K562 (cell line): ENCODE data around the gene RIN3. TPM values are rescaled to one million over a fixed set of nuclear protein-coding genes. Genes with fewer than 3 reads are reported as not detected.
A peak's percentile ranks its signal among the peaks of the same experiment; 100 is the strongest.

Experiments
- ATAC-seq: fragments of 200-7000 bp; cut with Tn5 transposase; 3 replicates; pipeline ENCODE4 v1.9.1; 2020; ENCODE audit warnings: moderate library complexity
- BruUV-seq: library from RNA; stranded (reverse); fragments of 400-500 nt; replicated peaks from 2 replicates; lab custom pipeline; 2021; lab: Mats Ljungman, UMichigan
- CTCF ChIA-PET: fragments of 300-600 bp; formaldehyde crosslinking; extraction: SDS; loops from one replicate; lab custom pipeline; 2021; ENCODE audit warnings: low intra/inter-chr PET ratio; lab: Yijun Ruan, JAX
- POLR2A ChIA-PET: fragments of 300-600, 350-650 bp; sonication (Branson Sonifier 250); formaldehyde crosslinking; extraction: SDS; loops from one replicate; lab custom pipeline; 2021; ENCODE audit warnings: antibody characterized with exemption, inconsistent platforms; lab: Yijun Ruan, JAX
- DNase-seq, 4 experiments: peaks; one replicate each; pipeline versions ENCODE4 v3.0.0 to v3.0.0-alpha.2; 2011 to 2018; ENCODE audit warnings: low spot score in 3 of 4, mixed read lengths in 3 of 4; ENCODE audit errors: extremely low read depth in 1 of 4
- FAIRE-seq: peaks from 2 replicates; lab custom pipeline; 2011; peaks lifted over from hg19 to GRCh38; lab: Jason Lieb, UNC
- H2AFZ ChIP-seq: 2 replicates; pipeline ENCODE4 v1.6.0; 2011; ENCODE audit warnings: low read depth, low read length, control low read depth, inconsistent platforms
- H3K27ac ChIP-seq: fragments of 200-600 bp; 3 replicates; pipeline ENCODE4 v1.8.0; 2011; ENCODE audit warnings: low read depth, mild to moderate bottlenecking, control low read depth, inconsistent platforms, low read length, moderate library complexity, mixed read lengths; ENCODE audit errors: extremely low read depth
- H3K27me3 ChIP-seq, 2 experiments: fragments of 300-600 bp in 1 of 2; 2 replicates in 1 of 2; 3 replicates in 1 of 2; pipeline versions ENCODE4 v1.6.0 to v1.8.0; 2011; ENCODE audit warnings: inconsistent platforms in 2 of 2, low read length in 2 of 2, mild to moderate bottlenecking in 1 of 2, mixed read lengths in 1 of 2, moderate library complexity in 1 of 2; ENCODE audit not compliant: control insufficient read depth in 2 of 2, insufficient read depth in 2 of 2
- H3K36me3 ChIP-seq: fragments of 300-600 bp; 3 replicates; pipeline ENCODE4 v1.8.0; 2011; ENCODE audit warnings: mild to moderate bottlenecking, low read length, inconsistent platforms; ENCODE audit not compliant: control insufficient read depth, insufficient read depth
- H3K4me1 ChIP-seq, 2 experiments: fragments of 200-600 bp in 1 of 2; replicated peaks in 1 of 2; 2 replicates in 1 of 2; 3 replicates in 1 of 2; pipeline versions ENCODE4 v1.5.1 to v1.8.0; 2011; ENCODE audit warnings: inconsistent platforms in 2 of 2, low read length in 2 of 2, mild to moderate bottlenecking in 1 of 2, mixed read lengths in 1 of 2, moderate library complexity in 1 of 2; ENCODE audit not compliant: control insufficient read depth in 2 of 2, insufficient read depth in 2 of 2
- H3K4me2 ChIP-seq: 2 replicates; pipeline ENCODE4 v1.6.1; 2011; ENCODE audit warnings: low read length, control low read depth, inconsistent platforms, mixed read lengths; ENCODE audit not compliant: insufficient read depth
- H3K4me3 ChIP-seq: fragments of 200-600 bp; sonication (generic), shearing (Covaris generic); 2 replicates; pipeline ENCODE4 v1.5.1; 2016; ENCODE audit warnings: control low read depth, inconsistent platforms
- H3K79me2 ChIP-seq: fragments of 200-600 bp; 3 replicates; pipeline ENCODE4 v1.8.0; 2011; ENCODE audit warnings: low read length, inconsistent platforms; ENCODE audit not compliant: control insufficient read depth, insufficient read depth
- H3K9ac ChIP-seq, 2 experiments: 2 replicates each; pipeline versions ENCODE4 v1.6.0 to v1.6.1; 2011; ENCODE audit warnings: low read depth in 2 of 2, low read length in 2 of 2, control low read depth in 1 of 2, inconsistent platforms in 1 of 2, mild to moderate bottlenecking in 1 of 2, mixed read lengths in 1 of 2; ENCODE audit not compliant: insufficient read depth in 1 of 2
- H3K9me1 ChIP-seq: one replicate; pipeline ENCODE4 v1.6.0; 2011; ENCODE audit warnings: inconsistent platforms, mild to moderate bottlenecking, low read length, moderate library complexity; ENCODE audit not compliant: control insufficient read depth, insufficient read depth
- H3K9me3 ChIP-seq: replicated peaks from 2 replicates; pipeline ENCODE4 v1.5.1; 2011; ENCODE audit warnings: low read depth, low read length, inconsistent platforms; ENCODE audit not compliant: control insufficient read depth, insufficient read depth
- H4K20me1 ChIP-seq: replicated peaks from 2 replicates; pipeline ENCODE4 v1.6.1; 2011; ENCODE audit warnings: low read length, inconsistent platforms, mixed read lengths; ENCODE audit not compliant: control insufficient read depth, insufficient read depth
- HCFC1 ChIP-seq: IDR thresholded peaks from 2 replicates; pipeline ENCODE4 v1.6.1; 2012; ENCODE audit warnings: low read depth, low read length, improper control_type of control experiment
- WGBS: fragments of 100-300 bp; shearing (Covaris generic); methylation state at CpG from one replicate; pipeline ENCODE4 v1.1.6; 2016; ENCODE audit warnings: low coverage, mixed read lengths; ENCODE audit not compliant: insufficient coverage; ENCODE audit errors: missing lambda C conversion rate; 5-methylcytosine and 5-hydroxymethylcytosine counted together
- in situ Hi-C: fragments of 300-500 bp; cut with MboI; formaldehyde crosslinking; loops from 4 replicates; pipeline ENCODE4 v1.15.0; 2018; ENCODE audit warnings: inconsistent platforms, mixed read lengths
- intact Hi-C: fragments of 100-400 bp; cut with micrococcal nuclease; formaldehyde crosslinking; loops from 2 replicates; pipeline ENCODE4 v1.14.2; 2022
- polyA plus RNA-seq, 8 experiments: library from polyadenylated mRNA; depleted of rRNA in 4 of 8; stranded (reverse) in 5 of 8; unstranded in 3 of 8; fragments of >200 nt; fragmentation: Nextera tagmentation in 2 of 8; fragmentation: Illumina TruSeq in 1 of 8; extraction: Ambion mirVana in 2 of 8; extraction: Trizol in 1 of 8; gene quantifications; 2 replicates each; pipeline versions ENCODE4 v1.2.1 to v1.2.3, GENCODE V29; 2011 to 2014; ENCODE audit warnings: inconsistent platforms in 1 of 8, missing spikeins in 1 of 8
- total RNA-seq, 7 experiments: library from RNA; depleted of rRNA in 6 of 7; stranded (reverse); fragments of >200 nt in 6 of 7; fragmentation: Illumina TruSeq in 2 of 7; extraction: Trizol in 2 of 7; gene quantifications; 2 replicates each; pipeline versions ENCODE4 v1.2.1 to v1.2.3, GENCODE V29; 2011 to 2021; ENCODE audit warnings: low replicate concordance in 1 of 7
- TF ChIP-seq, protein P1 (sequence below): sonication (generic); formaldehyde crosslinking; IDR thresholded peaks from 2 replicates; pipeline ENCODE4 v1.8.0; 2023; ENCODE audit warnings: missing genetic modification reagents, mild to moderate bottlenecking, borderline replicate concordance
- TF ChIP-seq, protein P2 (sequence below), 3 experiments: IDR thresholded peaks in 2 of 3; conservative IDR thresholded peaks in 1 of 3; 2 replicates each; pipeline ENCODE4 v1.5.1; 2011 to 2012; ENCODE audit warnings: low read length in 3 of 3, mild to moderate bottlenecking in 3 of 3, control low read depth in 2 of 3, improper control_type of control experiment in 1 of 3, inconsistent platforms in 1 of 3, low read depth in 1 of 3, mixed read lengths in 1 of 3, moderate library complexity in 1 of 3; ENCODE audit not compliant: insufficient read depth in 2 of 3

Gene RIN3
- total and polyA plus RNA-seq, 9 of the 15 experiments (the other 6 are each of a cell fraction or from before 2014, with no cell fraction given) = 0.01 to 0.49 (median 0.08) TPM; not detected in 5

DNA sequence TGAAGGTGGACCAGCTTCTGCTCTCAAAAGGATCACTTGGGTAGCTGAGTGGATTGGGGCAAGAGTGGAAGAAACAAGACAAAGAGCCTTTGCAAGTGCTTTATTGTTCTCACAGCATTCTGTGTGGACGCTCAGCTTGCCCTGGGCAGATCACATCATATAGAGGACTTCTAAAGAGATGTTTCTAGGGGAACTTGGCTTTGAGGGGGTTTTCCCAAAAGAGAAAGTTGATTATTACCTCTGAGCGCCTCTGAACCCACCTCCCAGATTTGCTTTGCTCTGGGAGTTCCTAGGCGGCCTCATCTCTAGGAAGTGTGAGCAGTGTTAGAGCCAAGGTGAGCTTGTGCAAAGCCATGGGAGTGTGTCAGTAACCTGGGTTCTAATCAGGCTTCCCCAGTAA lies 81.7 kb downstream of the RIN3 start (continued):
- TF ChIP-seq, protein P1, sequence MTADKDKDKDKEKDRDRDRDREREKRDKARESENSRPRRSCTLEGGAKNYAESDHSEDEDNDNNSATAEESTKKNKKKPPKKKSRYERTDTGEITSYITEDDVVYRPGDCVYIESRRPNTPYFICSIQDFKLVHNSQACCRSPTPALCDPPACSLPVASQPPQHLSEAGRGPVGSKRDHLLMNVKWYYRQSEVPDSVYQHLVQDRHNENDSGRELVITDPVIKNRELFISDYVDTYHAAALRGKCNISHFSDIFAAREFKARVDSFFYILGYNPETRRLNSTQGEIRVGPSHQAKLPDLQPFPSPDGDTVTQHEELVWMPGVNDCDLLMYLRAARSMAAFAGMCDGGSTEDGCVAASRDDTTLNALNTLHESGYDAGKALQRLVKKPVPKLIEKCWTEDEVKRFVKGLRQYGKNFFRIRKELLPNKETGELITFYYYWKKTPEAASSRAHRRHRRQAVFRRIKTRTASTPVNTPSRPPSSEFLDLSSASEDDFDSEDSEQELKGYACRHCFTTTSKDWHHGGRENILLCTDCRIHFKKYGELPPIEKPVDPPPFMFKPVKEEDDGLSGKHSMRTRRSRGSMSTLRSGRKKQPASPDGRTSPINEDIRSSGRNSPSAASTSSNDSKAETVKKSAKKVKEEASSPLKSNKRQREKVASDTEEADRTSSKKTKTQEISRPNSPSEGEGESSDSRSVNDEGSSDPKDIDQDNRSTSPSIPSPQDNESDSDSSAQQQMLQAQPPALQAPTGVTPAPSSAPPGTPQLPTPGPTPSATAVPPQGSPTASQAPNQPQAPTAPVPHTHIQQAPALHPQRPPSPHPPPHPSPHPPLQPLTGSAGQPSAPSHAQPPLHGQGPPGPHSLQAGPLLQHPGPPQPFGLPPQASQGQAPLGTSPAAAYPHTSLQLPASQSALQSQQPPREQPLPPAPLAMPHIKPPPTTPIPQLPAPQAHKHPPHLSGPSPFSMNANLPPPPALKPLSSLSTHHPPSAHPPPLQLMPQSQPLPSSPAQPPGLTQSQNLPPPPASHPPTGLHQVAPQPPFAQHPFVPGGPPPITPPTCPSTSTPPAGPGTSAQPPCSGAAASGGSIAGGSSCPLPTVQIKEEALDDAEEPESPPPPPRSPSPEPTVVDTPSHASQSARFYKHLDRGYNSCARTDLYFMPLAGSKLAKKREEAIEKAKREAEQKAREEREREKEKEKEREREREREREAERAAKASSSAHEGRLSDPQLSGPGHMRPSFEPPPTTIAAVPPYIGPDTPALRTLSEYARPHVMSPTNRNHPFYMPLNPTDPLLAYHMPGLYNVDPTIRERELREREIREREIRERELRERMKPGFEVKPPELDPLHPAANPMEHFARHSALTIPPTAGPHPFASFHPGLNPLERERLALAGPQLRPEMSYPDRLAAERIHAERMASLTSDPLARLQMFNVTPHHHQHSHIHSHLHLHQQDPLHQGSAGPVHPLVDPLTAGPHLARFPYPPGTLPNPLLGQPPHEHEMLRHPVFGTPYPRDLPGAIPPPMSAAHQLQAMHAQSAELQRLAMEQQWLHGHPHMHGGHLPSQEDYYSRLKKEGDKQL (CRISPR knock-in tag) = no peak
- TF ChIP-seq, all 486 proteins: peak for 0

DNA sequence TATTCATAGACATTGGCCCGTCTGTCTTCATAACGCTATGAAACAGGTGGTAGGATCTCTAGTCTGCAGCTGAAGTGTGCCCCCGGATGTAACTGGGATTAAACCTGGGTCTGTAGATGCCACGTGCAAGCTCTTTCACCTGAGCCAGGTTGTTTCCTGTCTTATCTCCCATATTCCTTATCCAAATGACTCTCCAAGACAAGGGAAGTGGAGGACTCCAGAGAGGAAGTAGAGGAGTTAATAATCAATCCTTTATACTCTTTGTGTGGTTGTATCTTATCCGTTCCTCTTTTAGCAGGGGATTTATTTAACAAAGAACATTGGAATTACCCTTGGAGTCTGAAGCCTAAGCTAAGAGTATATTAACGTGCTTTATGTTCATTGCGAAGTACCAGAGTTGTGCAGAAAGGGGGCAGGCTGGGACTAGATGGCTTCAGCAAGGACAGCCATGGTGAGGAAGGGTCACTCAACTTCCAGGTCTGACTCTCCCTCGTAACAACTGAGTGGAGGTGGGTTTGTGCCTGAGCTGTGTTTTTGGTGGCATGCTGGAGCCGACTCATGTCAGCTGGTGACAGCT lies 82.8 kb downstream of the RIN3 start:
- 3% methylated on average over 8 of the region's 9 CpGs for WGBS
- H3K27me3 ChIP-seq = peaks cover 0 to 6% of the 10 kb centered on the region in 2 experiments; a peak in 2 of 5 replicates
- H3K27ac ChIP-seq = no peak overlapping the region
- DNase-seq (no peak), FAIRE-seq (no peak), ATAC-seq (no peak)
- no peaks in the 10 kb centered on the region for H3K9me1 ChIP-seq
- no TSS peak for BruUV-seq
- no peak overlapping the region for H3K4me3 ChIP-seq
- H3K4me1 ChIP-seq = no peaks in the 10 kb centered on the region
- no peaks in the 10 kb centered on the region for H3K9me3 ChIP-seq
- CTCF ChIA-PET = interaction anchor here (0.7 kb wide), 1 partner anchor 118 kb away, joined by 3 read pairs; no protein-coding TSS in a partner anchor
- H3K36me3 ChIP-seq = no peaks in the 10 kb centered on the region
- in situ Hi-C loops (no loop called here), intact Hi-C loops (no loop called here)
- no peaks in the 10 kb centered on the region for H3K79me2 ChIP-seq
- POLR2A ChIA-PET = interaction anchor here (1.0 kb wide), 1 partner anchor 11 kb away, joined by 3 read pairs; no protein-coding TSS in a partner anchor
- TF ChIP-seq, protein P2, sequence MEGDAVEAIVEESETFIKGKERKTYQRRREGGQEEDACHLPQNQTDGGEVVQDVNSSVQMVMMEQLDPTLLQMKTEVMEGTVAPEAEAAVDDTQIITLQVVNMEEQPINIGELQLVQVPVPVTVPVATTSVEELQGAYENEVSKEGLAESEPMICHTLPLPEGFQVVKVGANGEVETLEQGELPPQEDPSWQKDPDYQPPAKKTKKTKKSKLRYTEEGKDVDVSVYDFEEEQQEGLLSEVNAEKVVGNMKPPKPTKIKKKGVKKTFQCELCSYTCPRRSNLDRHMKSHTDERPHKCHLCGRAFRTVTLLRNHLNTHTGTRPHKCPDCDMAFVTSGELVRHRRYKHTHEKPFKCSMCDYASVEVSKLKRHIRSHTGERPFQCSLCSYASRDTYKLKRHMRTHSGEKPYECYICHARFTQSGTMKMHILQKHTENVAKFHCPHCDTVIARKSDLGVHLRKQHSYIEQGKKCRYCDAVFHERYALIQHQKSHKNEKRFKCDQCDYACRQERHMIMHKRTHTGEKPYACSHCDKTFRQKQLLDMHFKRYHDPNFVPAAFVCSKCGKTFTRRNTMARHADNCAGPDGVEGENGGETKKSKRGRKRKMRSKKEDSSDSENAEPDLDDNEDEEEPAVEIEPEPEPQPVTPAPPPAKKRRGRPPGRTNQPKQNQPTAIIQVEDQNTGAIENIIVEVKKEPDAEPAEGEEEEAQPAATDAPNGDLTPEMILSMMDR (IDR thresholded peaks at IDR 0.05 in 2 of 3, conservative IDR thresholded peaks at IDR 0.05 in 1 of 3; ENCODE audit: insufficient read depth in 2 of 3, low read depth in 1 of 3, low read length in 3 of 3) = peak in 2 of 3 experiments; percentile 6 to 30; a peak in 1 of 6 replicates
- TF ChIP-seq HCFC1 = no peak
- no peak overlapping the region for H3K9ac ChIP-seq
- H4K20me1 ChIP-seq = no peaks in the 10 kb centered on the region; the same call in 1 of the 2 replicates
- no peak overlapping the region for H3K4me2 ChIP-seq
- no peak overlapping the region for H2AFZ ChIP-seq
